Measurements from ENCODE around the gene B4GALNT4. TPM values are rescaled to one million over a fixed set of nuclear protein-coding genes. Genes with fewer than 3 reads are reported as not detected.

The B4GALNT4 gene
- total and polyA plus RNA-seq, 2 of the 8 experiments (the other 6 are each of a cell fraction or from before 2014, with no cell fraction given), result 40.9 to 76.3 TPM

- no peak for FAIRE-seq
- no peak for TF ChIP-seq SP4 (IDR thresholded peaks at IDR 0.05; ENCODE audit: low read length)
Measured at GRCh38 chr11:409600-410483, 40.5 kb downstream of the B4GALNT4 start.

More at GRCh38 chr11:409600-410483, 40.5 kb downstream of the B4GALNT4 start:
- Histone ChIP-seq H3K23me2 (ENCODE audit: low read depth, low read length) (peaks cover 3% of the 10 kb centered on the region; the same call in 1 of the 2 replicates), H2AK5ac (ENCODE audit: low read depth, low read length) (no peak overlapping the region), H2BK12ac (ENCODE audit: low read depth, low read length) (no peak overlapping the region; the same call in 1 of the 2 replicates), H3K14ac (ENCODE audit: insufficient read length) (no peak overlapping the region), H3K27me3 (replicated peaks in 1 of 4; ENCODE audit: control insufficient read depth in 3 of 4, extremely low read depth in 1 of 4, insufficient read depth in 3 of 4, low read length in 3 of 4) (peaks cover 0 to 5% (median 0%) of the 10 kb centered on the region in 4 experiments; a peak in 2 of 7 replicates), H4K5ac (ENCODE audit: insufficient read length, low read depth, low read length) (no peak overlapping the region), H3K79me1 (ENCODE audit: low read depth, low read length) (peaks cover 2% of the 10 kb centered on the region), H3K27ac (ENCODE audit: low read depth, low read length) (no peak overlapping the region), H2AFZ (ENCODE audit: low read length) (no peak overlapping the region), H3K79me2 (ENCODE audit: control insufficient read depth in 1 of 2, insufficient read depth in 2 of 2, low read length in 2 of 2) (peaks cover 0 to 11% of the 10 kb centered on the region in 2 experiments; a peak in 1 of 4 replicates), H3K4me3 (ENCODE audit: extremely low read depth in 1 of 4, insufficient read depth in 2 of 4, low read depth in 3 of 4, low read length in 4 of 4) (no peak overlapping the region), H2BK120ac (replicated peaks; ENCODE audit: low read depth, low read length) (no peak overlapping the region), H2BK15ac (ENCODE audit: low read length) (no peak overlapping the region), H3K23ac (ENCODE audit: insufficient read length) (no peak overlapping the region), H2BK5ac (ENCODE audit: low read depth, low read length) (no peak overlapping the region), H3K56ac (replicated peaks; ENCODE audit: insufficient read length, low read depth, low read length) (no peak overlapping the region), H2BK20ac (ENCODE audit: low read length) (no peak overlapping the region), H3K4me1 (replicated peaks in 1 of 4; ENCODE audit: control insufficient read depth in 3 of 4, insufficient read depth in 4 of 4, low read length in 3 of 4) (peaks cover 0 to 17% (median 7%) of the 10 kb centered on the region in 4 experiments; a peak in 5 of 7 replicates), H3K4ac (replicated peaks; ENCODE audit: insufficient read length, low read depth, low read length) (no peak overlapping the region), H4K20me1 (replicated peaks in 1 of 2; ENCODE audit: control insufficient read depth in 1 of 2, insufficient read depth in 2 of 2, low read length in 2 of 2) (peaks cover 14 to 21% of the 10 kb centered on the region in 2 experiments), H3K4me2 (ENCODE audit: insufficient read depth in 1 of 2, low read depth in 2 of 2, low read length in 2 of 2) (no peak overlapping the region), H3K18ac (ENCODE audit: extremely low read depth, low read length) (no peak overlapping the region), H3K36me3 (ENCODE audit: control insufficient read depth in 2 of 4, insufficient read depth in 4 of 4, low read length in 3 of 4) (no peaks in the 10 kb centered on the region), H3K9me3 (ENCODE audit: insufficient read depth in 2 of 2, low read depth in 1 of 2, low read length in 1 of 2) (no peaks in the 10 kb centered on the region), H4K91ac (replicated peaks; ENCODE audit: insufficient read length, low read length) (no peak overlapping the region), H3K9ac (replicated peaks in 1 of 4; ENCODE audit: extremely low read depth in 1 of 4, low read depth in 3 of 4, low read length in 3 of 4) (no peak overlapping the region), H4K8ac (ENCODE audit: extremely low read depth, insufficient read depth, low read length) (peak overlapping the region; percentile 51; the same call in 1 of the 2 replicates)
- WGBS, 2 experiments (ENCODE audit: extremely low coverage in 1 of 2, insufficient coverage in 1 of 2, insufficient read length in 1 of 2, insufficient replicate concordance in 2 of 2, low coverage in 1 of 2, low lambda C conversion rate in 2 of 2, missing lambda C conversion rate in 1 of 2), result 88% methylated on average over 18 of the region's 18 CpGs; no CpG with 5 or more reads in 1 of the 2 experiments
- CTCF ChIA-PET (ENCODE audit: partially characterized antibody), result interaction anchor here (0.6 to 2.4 kb wide), 4 partner anchors 13 to 109 kb away, joined by 3 to 7 read pairs (median 3); partner anchors contain the start of gene ANO9
- POLR2A ChIA-PET (ENCODE audit: partially characterized antibody), result interaction anchor here (0.9 to 4.7 kb wide), 4 partner anchors 13 to 41 kb away, joined by 3 to 30 read pairs (median 4); partner anchors contain the start of genes B4GALNT4 and PTDSS2
- peak in 1 of 2 experiments; percentile 51 for DNase-seq (ENCODE audit: low read depth in 1 of 2, low spot score in 2 of 2)

All from H1 (cell line).